ENCODE data around the gene NDUFA11.
A peak's percentile ranks its signal among the peaks of the same experiment; 100 is the strongest.

The NDUFA11 gene

GRCh38 chr19:5905114-5905778, 1.7 kb upstream of the NDUFA11 start:
- Histone ChIP-seq H3K27me3 (ENCODE audit: insufficient read depth, low read length, poor library complexity) (no peaks in the 10 kb centered on the region), H3K9ac (ENCODE audit: low read length) (peak overlapping the region; percentile 81), H3K4me2 (ENCODE audit: low read length) (peak overlapping the region; percentile 83), H3K36me3 (ENCODE audit: control insufficient read depth, insufficient read depth, low read length) (no peaks in the 10 kb centered on the region), H2BK120ac (ENCODE audit: low read depth, low read length) (no peak overlapping the region), H2BK5ac (ENCODE audit: low read length) (no peak overlapping the region), H3K79me2 (ENCODE audit: control insufficient read depth, insufficient read depth, low read length) (peaks cover 21% of the 10 kb centered on the region), H3K4me1 (ENCODE audit: control insufficient read depth, low read depth, low read length) (no peaks in the 10 kb centered on the region), H3K4me3 (ENCODE audit: low read length) (peak overlapping the region; percentile 69), H3K18ac (ENCODE audit: low read length) (no peak overlapping the region), H3K79me1 (ENCODE audit: low read length) (peaks cover 10% of the 10 kb centered on the region), H3K56ac (ENCODE audit: low read length) (peak overlapping the region; percentile 95), H2BK15ac (replicated peaks; ENCODE audit: low read depth) (no peak overlapping the region), H3K4ac (ENCODE audit: low read depth, low read length) (no peak overlapping the region), H3K27ac (ENCODE audit: low read depth, low read length) (no peak overlapping the region), H4K8ac (ENCODE audit: low read depth, low read length) (no peak overlapping the region), H3K23ac (ENCODE audit: low read length) (no peak overlapping the region), H4K5ac (ENCODE audit: low read length) (no peak overlapping the region), H2AK5ac (ENCODE audit: low read length) (no peak overlapping the region)
- WGBS (ENCODE audit: extremely low coverage, insufficient coverage, low lambda C conversion rate) = no CpG with 5 or more reads among the region's 31 CpGs
- DNase-seq = no peak

GRCh38 chr19:5904352-5905113, 943 bp upstream of the NDUFA11 start, which contains the start of gene VMAC:
TSS of gene VMAC (plus strand) at chr19:5904872. CDS start at chr19:5904891, 19 bp downstream.
- Histone ChIP-seq H3K36me3 (ENCODE audit: control insufficient read depth, insufficient read depth, low read length) (no peaks in the 10 kb centered on the region), H4K8ac (ENCODE audit: low read depth, low read length) (no peak within 1 kb of the TSS), H3K23ac (ENCODE audit: low read length) (no peak within 1 kb of the TSS), H2AK5ac (ENCODE audit: low read length) (no peak within 1 kb of the TSS), H3K79me2 (ENCODE audit: control insufficient read depth, insufficient read depth, low read length) (peaks cover 25% of the 10 kb centered on the region), H2BK5ac (ENCODE audit: low read length) (peak within 1 kb of the TSS; percentile 96), H3K4me3 (ENCODE audit: low read length) (peak within 1 kb of the TSS; percentile 81), H3K4me1 (ENCODE audit: control insufficient read depth, low read depth, low read length) (no peaks in the 10 kb centered on the region), H3K79me1 (ENCODE audit: low read length) (peaks cover 14% of the 10 kb centered on the region), H2BK120ac (ENCODE audit: low read depth, low read length) (no peak within 1 kb of the TSS), H4K5ac (ENCODE audit: low read length) (no peak within 1 kb of the TSS), H3K4me2 (ENCODE audit: low read length) (peak within 1 kb of the TSS; percentile 83), H3K27me3 (ENCODE audit: insufficient read depth, low read length, poor library complexity) (no peaks in the 10 kb centered on the region), H3K9ac (ENCODE audit: low read length) (peak within 1 kb of the TSS; percentile 97), H3K56ac (ENCODE audit: low read length) (peak within 1 kb of the TSS; percentile 95), H2BK15ac (replicated peaks; ENCODE audit: low read depth) (no peak within 1 kb of the TSS), H3K18ac (ENCODE audit: low read length) (no peak within 1 kb of the TSS), H3K27ac (ENCODE audit: low read depth, low read length) (peak within 1 kb of the TSS; percentile 47), H3K4ac (ENCODE audit: low read depth, low read length) (no peak within 1 kb of the TSS)
- WGBS (ENCODE audit: extremely low coverage, insufficient coverage, low lambda C conversion rate) = no CpG with 5 or more reads among the region's 61 CpGs
- DNase-seq = peak; percentile 100

- peak overlapping the region; percentile 90 for H3K4ac ChIP-seq (ENCODE audit: low read depth, low read length)
- no peak overlapping the region for H2BK5ac ChIP-seq (ENCODE audit: low read length)
- no peak overlapping the region for H4K8ac ChIP-seq (ENCODE audit: low read depth, low read length)
- H3K18ac ChIP-seq (ENCODE audit: low read length) = peak overlapping the region; percentile 62
- peak overlapping the region; percentile 59 for H3K23ac ChIP-seq (ENCODE audit: low read length)
- H3K4me3 ChIP-seq (ENCODE audit: low read length) = peak overlapping the region; percentile 62
- no peaks in the 10 kb centered on the region for H3K4me1 ChIP-seq (ENCODE audit: control insufficient read depth, low read depth, low read length)
- H3K27me3 ChIP-seq (ENCODE audit: insufficient read depth, low read length, poor library complexity) = no peaks in the 10 kb centered on the region
- H2BK120ac ChIP-seq (ENCODE audit: low read depth, low read length) = no peak overlapping the region
- H3K79me1 ChIP-seq (ENCODE audit: low read length) = peaks cover 15% of the 10 kb centered on the region
- H2AK5ac ChIP-seq (ENCODE audit: low read length) = no peak overlapping the region
- no peaks in the 10 kb centered on the region for H3K36me3 ChIP-seq (ENCODE audit: control insufficient read depth, insufficient read depth, low read length)
- H3K9ac ChIP-seq (ENCODE audit: low read length) = peak overlapping the region; percentile 97
- peak overlapping the region; percentile 99 for H3K4me2 ChIP-seq (ENCODE audit: low read length)
- DNase-seq = peak; percentile 51
- H2BK15ac ChIP-seq (replicated peaks; ENCODE audit: low read depth) = no peak overlapping the region
- peaks cover 25% of the 10 kb centered on the region for H3K79me2 ChIP-seq (ENCODE audit: control insufficient read depth, insufficient read depth, low read length)
- peak overlapping the region; percentile 39 for H3K27ac ChIP-seq (ENCODE audit: low read depth, low read length)
- no CpG with 5 or more reads among the region's 27 CpGs for WGBS (ENCODE audit: extremely low coverage, insufficient coverage, low lambda C conversion rate)
- H3K56ac ChIP-seq (ENCODE audit: low read length) = peak overlapping the region; percentile 99
- H4K5ac ChIP-seq (ENCODE audit: low read length) = no peak overlapping the region
Measured at GRCh38 chr19:5903056-5903623, 450 bp downstream of the NDUFA11 start.

- Histone ChIP-seq H3K27me3 (ENCODE audit: insufficient read depth, low read length, poor library complexity) (no peaks in the 10 kb centered on the region), H2AK5ac (ENCODE audit: low read length) (no peak overlapping the region), H3K4ac (ENCODE audit: low read depth, low read length) (no peak overlapping the region), H4K8ac (ENCODE audit: low read depth, low read length) (peak overlapping the region; percentile 16), H3K18ac (ENCODE audit: low read length) (no peak overlapping the region), H3K4me1 (ENCODE audit: control insufficient read depth, low read depth, low read length) (no peaks in the 10 kb centered on the region), H4K5ac (ENCODE audit: low read length) (no peak overlapping the region), H3K27ac (ENCODE audit: low read depth, low read length) (no peak overlapping the region), H3K79me2 (ENCODE audit: control insufficient read depth, insufficient read depth, low read length) (peaks cover 25% of the 10 kb centered on the region), H3K4me3 (ENCODE audit: low read length) (no peak overlapping the region), H3K79me1 (ENCODE audit: low read length) (peaks cover 17% of the 10 kb centered on the region), H3K9ac (ENCODE audit: low read length) (no peak overlapping the region), H2BK120ac (ENCODE audit: low read depth, low read length) (no peak overlapping the region), H2BK15ac (replicated peaks; ENCODE audit: low read depth) (no peak overlapping the region), H3K36me3 (ENCODE audit: control insufficient read depth, insufficient read depth, low read length) (peaks cover 4% of the 10 kb centered on the region), H3K4me2 (ENCODE audit: low read length) (no peak overlapping the region), H3K56ac (ENCODE audit: low read length) (no peak overlapping the region), H3K23ac (ENCODE audit: low read length) (no peak overlapping the region), H2BK5ac (ENCODE audit: low read length) (no peak overlapping the region)
- no CpG with 5 or more reads among the region's 8 CpGs for WGBS (ENCODE audit: extremely low coverage, insufficient coverage, low lambda C conversion rate)
- no peak for DNase-seq
Measured at GRCh38 chr19:5900976-5901375, 2.6 kb downstream of the NDUFA11 start.

- WGBS (ENCODE audit: extremely low coverage, insufficient coverage, low lambda C conversion rate) = no CpG with 5 or more reads among the region's 13 CpGs
- no peak for DNase-seq
- no peak overlapping the region for H4K8ac ChIP-seq (ENCODE audit: low read depth, low read length)
Measured at GRCh38 chr19:5899728-5900526, 3.7 kb downstream of the NDUFA11 start.

More at GRCh38 chr19:5899728-5900526, 3.7 kb downstream of the NDUFA11 start:
- Histone ChIP-seq H3K27me3 (ENCODE audit: insufficient read depth, low read length, poor library complexity) (no peaks in the 10 kb centered on the region), H3K79me1 (ENCODE audit: low read length) (peaks cover 17% of the 10 kb centered on the region), H2BK15ac (replicated peaks; ENCODE audit: low read depth) (no peak overlapping the region), H3K9ac (ENCODE audit: low read length) (no peak overlapping the region), H3K4me1 (ENCODE audit: control insufficient read depth, low read depth, low read length) (no peaks in the 10 kb centered on the region), H2BK120ac (ENCODE audit: low read depth, low read length) (no peak overlapping the region), H3K23ac (ENCODE audit: low read length) (no peak overlapping the region), H2BK5ac (ENCODE audit: low read length) (no peak overlapping the region), H3K4ac (ENCODE audit: low read depth, low read length) (no peak overlapping the region), H3K27ac (ENCODE audit: low read depth, low read length) (no peak overlapping the region), H2AK5ac (ENCODE audit: low read length) (no peak overlapping the region), H3K79me2 (ENCODE audit: control insufficient read depth, insufficient read depth, low read length) (peaks cover 25% of the 10 kb centered on the region), H3K4me2 (ENCODE audit: low read length) (no peak overlapping the region), H3K56ac (ENCODE audit: low read length) (no peak overlapping the region), H3K36me3 (ENCODE audit: control insufficient read depth, insufficient read depth, low read length) (peaks cover 4% of the 10 kb centered on the region), H4K5ac (ENCODE audit: low read length) (no peak overlapping the region), H3K18ac (ENCODE audit: low read length) (no peak overlapping the region), H3K4me3 (ENCODE audit: low read length) (no peak overlapping the region)
